GM21515 (cell line): Measurements from ENCODE around the gene CD7.
"Not testable (repeated sequence)": the region's sequence is repeated elsewhere in the genome, so short reads cannot be mapped to it uniquely, and the experiment has no call there.

Experiments
- ATAC-seq: cut with Tn5 transposase; IDR thresholded peaks from one replicate; pipeline ENCODE4 v1.9.1; 2021; ENCODE audit not compliant: unreplicated experiment

Gene CD7

DNA sequence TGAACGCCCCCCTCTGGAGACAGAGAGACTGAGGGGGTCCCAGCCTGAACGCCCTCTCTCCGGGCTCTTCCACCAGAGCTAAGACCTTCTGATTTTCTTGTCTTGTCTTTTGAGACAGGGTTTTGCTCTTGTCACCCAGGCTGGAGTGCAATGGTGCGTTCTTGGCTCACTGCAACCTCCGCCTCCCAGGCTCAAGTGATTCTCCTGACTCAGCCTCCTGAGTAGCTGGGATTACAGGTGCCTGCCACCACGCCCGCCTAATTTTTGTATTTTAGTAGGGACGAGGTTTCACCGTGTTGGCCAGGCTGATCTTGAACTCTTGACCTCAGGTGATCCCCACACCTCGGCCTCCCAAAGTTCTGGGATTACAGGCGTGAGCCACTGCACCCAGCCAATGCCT lies 30.6 kb upstream of the CD7 start:
- ATAC-seq, result not testable (repeated sequence)

DNA sequence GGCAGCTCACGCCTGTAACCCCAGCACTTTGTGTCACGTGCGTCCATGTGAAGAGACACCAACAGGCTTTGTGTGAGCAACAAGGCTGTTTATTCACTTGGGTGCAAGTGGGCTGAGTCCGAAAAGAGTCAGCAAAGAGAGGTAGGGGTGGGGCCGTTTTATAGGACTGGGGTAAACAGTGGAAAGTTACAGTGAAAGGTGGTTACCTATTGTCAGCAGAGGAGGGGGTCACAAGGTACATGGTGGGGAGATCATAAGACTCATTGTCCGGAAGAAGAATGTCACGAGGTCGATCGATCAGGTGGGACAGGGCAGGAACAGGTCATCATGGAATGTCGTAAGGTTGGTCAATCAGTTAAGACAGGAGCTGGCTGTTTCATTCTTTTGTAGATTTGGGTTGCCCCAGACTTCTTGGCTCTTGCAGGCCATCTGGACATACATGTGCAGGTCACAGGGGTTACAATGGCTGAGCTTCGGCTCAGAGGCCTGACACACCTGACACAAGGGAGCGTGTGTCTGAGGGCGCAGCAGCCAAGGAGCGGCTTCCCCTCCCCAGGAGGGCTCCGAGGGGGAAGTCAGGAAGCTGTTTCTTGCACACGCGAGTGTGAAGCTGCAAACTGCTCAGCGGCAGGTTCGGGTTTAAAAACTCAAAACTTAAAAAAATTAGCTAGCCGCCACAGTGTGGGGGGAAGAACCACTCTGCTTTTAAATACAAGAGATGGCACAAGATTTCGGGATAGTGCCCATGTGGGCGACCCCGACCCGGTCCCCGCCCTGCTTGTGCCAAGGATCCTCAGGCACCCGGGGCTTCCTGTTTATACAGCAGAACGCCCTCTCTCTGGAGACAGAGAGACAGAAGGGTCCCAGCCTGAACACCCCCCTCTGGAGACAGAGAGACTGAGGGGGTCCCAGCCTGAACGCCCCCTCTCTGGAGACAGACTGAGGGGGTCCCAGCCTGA lies 29.2 kb upstream of the CD7 start:
- ATAC-seq, result no peak

DNA sequence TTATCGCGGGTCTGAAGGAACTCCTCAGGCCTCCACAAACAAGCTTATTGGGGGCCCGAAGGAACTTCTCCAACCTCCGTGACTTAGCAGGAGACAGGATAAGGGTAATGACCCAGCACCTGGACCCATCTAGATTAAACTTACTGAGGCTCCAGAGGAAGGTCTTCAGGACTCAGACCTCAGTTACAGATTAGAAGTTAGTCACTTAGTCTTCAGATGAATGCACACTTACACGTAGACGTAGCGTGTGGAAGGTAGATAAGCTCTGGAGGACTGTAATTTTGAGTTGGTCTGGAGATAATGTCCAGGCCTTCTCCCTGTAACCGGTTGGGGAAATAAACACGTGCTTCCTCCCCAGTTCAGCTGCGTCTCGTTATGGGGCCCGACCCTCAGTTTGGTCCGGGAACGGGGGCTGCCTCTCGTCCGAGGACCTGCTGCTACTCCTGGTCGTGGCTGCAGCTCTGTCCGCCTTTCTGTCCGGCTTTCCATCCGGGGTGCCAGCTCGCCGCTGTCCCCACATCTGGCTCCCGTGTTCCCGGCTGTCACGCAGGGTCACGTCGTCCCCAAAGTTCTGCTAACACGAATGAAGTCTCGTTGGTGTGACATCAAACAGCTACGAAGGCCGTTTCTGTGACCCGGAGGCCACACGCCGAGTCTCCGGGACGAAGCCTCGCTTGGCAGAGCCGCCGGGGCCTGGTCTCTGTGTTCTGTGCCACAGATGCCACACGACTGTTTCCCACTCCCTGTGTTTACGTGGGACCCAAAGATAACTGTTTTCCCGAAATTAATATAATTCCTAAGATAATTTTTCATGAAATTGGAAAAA lies 28.0 kb upstream of the CD7 start:
- no peak for ATAC-seq

DNA sequence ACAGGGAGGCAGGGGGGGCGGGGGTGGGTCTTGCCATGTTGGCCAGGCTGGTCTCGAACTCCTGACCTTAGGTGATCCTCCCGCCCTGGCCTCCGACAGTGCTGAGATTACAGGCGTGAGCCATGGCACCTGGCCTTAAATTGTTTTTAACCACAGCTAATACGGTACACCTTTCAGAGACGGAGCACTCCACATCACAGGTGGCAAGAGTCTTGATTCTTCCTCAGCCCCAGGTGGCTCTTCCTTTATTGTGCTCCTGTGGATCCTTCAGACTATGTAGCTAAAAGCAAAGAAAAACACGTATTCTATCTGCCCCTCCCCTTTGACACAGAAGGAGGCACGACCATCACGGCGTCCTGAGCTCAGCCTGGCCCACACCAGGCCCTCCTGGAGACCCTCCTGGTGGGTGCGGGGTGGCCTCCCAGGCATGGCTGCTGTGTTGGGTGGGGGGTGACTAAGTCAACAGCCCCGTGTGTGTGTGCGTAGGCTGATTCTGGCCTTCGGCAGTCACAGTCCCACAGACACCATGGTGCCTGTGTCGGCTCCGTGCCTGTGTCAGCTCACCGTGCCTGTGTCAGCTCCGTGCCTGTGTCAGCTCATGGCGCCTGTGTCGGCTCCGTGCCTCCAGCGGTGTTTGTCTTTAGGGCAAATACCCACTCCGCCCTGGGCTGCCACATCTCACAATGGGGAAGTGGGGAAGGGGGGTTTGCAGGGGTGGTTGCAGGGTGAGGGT lies 26.9 kb upstream of the CD7 start:
- ATAC-seq, result no peak

DNA sequence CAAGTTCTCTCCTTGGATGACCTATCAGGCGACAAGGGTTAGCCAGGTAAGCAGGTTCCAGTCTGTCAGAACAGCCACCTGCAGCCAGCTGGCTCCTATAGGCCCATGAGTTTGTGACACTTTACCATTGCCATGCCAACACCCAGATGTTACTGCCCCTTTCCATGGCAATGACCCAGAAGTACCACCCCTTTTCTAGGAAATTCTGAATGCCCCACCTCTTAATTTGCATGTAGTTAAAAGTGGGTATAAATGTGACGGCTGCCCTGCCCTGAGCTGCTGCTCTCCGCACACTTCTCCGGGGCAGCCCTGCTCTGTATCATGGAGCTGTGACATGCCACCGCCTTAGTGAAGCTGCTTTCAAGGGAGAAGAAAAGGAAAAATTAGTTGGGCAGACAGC lies 26.2 kb upstream of the CD7 start:
- ATAC-seq, result no peak

DNA sequence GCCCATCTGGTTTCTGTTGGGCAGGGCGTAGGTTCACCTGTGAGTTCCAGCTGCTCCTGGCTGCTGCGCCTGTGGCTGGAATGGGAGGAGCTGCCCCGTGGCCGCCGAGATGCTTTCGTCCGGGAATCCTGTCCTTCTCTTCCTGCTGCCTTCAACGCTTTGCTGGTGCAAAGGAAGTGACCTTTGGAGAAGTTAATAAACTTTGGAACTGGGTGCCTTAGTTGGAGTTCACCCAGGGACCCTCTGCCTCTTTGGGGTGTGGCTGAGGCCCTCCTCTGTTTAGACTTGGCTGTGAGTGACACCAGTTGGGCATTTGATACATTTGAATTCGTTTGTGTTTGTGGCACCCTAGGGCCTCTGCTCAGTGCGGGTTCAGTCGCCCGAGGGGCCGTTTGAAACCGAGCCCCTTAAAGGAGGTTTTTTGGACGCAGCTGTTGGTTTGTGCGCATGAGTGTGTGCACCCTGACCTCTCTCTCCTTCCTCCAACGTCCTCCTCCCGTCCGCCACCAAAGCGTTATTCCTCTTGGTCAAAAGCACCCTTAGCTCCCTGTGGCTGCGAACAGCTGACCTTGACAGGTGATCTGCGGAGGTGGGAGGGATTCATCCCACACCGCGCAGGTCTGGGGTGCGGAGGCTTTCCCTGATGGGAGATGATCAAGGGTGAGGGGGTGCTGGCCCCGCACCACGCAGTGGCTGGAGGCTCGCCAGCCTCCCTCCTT lies 25.1 kb upstream of the CD7 start:
- no peak for ATAC-seq

DNA sequence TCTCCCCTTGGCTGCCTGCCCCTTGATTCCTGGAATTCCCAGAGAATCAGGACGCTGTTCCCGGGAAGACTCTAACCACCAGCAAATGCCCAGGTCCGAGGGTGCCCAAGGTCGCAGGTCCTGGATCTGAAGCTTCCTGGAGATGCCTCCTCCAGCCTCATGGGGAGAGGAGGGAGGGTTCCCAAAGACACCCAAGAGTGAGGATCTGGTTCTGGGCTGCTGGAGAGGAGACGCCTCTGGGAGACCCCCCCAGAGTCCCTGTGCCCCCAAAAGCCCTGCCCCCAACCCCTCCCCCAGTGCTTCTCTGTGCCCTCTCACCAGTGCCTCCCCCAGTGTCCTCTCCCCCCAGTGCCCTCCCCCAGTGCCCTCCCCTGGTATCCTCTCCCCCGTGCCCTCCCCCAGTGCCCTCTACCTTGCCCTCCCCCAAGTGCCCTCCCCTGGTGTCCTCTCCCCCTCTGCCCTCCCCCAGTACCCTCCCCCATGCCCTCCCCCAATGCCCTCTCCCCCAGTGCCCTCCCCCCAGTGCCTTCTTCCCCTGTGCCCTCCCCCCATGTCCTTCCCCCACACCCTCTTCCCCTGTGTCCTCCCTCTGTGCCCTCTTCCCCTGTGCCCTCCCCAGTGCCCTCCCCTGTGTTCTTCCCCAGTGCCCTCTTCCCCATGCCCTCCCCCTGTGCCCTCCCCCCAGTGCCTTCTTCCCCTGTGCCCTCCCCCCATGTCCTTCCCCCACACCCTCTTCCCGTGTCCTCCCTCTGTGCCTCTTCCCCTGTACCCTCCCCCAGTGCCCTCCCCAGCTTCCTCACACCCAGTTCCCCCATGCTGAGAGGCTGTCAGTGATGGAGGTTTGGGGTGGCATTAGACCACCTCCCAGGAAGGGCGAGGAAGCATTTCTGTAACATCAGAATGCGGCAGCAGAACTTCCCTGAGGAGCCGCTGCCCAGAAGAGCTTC lies 22.5 kb upstream of the CD7 start:
- ATAC-seq, result no peak

DNA sequence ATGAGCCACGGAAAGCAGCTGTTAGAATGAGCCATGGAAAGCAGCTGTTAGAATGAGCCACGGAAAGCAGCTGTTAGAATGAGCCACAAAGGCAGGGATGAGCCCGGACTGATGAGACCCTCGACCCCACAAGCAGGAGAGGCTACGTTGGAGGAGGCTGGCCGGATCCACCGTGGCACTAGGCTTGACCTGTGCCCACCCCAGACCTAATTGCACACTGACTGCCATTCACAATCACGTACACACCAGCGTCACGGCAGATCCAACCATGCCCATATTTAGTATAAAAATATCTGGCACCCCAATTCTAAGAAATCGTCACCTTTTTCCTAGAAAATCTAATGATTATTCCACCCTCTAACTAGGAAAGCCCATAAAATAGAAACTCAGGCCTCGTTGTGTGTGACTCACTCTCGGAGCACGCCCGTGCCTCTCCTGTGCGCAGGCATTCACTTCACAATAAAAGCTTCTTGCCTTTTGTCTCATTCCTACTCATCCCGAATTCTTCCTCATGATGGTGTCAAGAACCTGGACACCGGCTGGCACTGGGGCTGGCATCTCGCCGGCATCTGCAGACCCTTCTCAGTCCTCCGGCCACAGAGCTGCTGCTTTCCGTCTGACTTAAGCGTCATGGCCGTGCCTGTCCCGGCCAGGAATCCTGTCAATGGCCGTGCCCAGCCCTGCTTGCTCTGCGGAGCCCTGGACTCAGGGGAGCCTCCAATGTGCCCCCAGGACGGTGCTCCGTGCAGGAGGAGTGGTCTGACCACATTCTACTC lies 21.6 kb upstream of the CD7 start:
- no peak for ATAC-seq

DNA sequence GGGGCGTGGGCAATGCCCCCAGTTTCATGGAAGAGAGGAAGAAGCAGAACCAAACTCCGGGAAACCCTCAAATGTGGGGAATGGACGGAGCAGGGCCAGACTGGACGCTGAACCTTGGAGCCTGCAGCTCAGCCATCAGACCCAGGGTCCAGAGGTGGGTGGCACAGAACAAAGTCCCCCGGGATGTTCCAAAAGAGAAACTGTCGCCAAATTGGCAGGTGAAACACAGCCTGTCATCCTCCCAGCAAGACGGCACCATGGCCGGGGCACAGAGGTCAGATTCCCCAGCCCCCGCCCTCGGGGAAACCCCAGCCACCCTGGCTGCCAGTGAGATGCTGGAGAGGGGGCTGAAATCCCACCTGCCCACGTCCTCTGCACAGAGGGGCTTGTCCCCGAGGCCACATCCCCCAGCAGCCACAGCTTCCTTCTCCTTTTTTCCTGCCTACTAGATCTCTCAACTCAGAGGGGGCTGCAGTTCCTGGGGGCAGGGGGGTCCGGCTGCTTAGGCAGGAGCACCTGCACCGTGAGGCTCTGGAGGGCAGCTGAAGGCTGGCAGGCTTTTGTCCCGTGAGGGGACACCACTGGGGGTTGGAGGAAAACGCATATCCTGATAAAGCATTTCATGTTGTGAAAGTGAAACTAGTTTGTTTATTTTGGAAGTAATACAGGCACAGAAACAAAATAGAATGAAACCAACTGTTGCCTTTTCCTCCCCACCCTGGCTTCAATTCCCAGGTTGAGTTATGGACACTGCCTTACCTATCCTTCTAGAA lies 17.4 kb upstream of the CD7 start:
- no peak for ATAC-seq

DNA sequence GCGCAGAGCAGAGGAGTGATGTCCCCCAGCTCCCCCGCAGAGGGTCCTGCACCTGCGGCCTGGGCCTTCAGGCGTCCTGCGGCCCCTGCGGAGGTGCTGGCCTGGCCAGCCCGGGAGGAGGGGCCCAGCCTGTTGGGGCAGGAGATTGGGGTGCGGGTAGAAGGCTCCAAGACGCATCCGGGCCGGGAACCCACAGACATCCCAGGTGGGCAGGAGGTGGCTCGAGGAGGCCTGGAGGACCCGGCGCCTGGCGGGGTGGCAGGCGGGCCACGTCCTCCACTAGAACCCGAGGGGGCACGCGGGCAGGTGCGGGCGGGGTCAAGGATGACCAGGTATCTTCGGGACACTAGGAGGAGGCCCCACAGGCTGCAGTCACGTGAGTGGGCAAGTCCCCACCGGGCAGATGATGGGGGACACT lies 16.8 kb upstream of the CD7 start:
- no peak for ATAC-seq

DNA sequence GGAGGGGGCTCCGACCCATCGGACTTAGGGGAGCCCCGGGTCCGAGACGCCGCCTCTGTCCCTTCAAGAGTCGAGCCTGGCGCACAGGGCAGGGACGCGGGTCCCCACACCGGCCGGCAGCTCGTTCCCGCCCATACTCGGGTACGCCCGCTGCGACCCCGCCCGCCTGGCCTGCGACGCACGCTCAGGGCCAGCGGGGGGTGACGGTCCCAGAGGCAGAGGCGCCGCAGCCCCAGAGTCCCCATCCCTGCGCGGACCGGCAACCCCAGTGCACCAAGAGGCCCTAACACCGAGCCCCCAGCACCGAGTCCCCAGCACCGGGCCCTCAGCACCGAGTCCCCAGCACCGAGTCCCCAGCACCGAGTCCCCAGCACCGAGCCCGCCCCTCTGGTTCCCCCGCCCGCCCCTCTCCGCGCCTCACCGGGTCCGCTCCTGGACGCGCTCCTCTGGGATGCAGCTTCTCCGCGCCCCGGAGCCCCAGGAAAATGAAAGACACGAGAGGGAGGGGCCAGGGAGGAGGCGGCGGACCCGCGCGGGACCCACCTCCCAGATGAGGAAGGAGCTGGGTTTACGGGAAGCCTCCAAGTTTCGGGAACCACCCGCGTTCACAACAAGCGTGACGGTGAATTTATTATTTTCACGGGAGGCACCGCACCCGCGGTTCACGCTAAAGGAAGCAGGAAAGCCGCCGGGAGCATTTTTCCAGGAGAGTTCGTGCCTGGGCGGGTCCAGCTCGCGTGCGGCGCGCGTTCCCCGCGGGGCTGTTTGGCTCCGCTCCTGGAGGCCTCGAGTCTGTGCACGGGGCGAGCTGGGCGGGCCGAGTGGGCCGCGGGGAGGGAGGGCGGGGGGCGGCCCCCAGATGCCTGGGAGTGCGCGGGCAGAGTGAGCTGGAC lies 16.1 kb upstream of the CD7 start, which contains the start of gene SECTM1:
TSS of gene SECTM1 (minus strand) at position 488 of the 893 bp plus-strand sequence. CDS start 6,526 bp downstream, outside the sequence.
- ATAC-seq, result no peak

DNA sequence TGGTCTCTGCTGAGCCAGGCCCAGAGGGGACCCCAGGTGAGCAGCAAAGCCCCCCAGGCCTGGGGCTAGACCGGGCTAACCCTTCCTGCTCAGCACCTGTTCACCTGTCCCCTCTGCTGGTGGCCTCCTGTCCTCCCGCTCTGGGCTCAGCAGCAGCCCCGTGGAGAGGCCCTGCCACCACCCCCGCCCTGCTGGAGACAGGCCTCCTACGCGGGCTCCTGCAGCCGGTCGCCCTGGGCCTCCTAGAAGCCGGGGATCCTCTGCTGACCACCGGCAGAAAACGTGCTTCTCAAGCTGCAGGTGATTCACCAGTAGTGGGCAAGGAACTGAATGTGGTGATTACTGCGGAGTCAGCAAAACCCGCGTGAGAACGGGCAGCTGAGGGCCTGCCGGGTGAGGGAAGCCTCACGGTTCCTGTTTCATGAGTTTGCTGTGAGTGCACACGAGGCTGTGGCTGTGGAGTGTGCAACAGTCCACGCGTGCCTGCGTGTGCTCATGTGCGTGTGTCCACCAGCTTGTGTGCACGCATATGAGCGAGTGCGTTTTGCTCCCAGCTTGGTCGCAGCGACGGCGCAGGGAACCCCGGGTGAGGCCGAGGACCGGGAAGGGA lies 15.4 kb upstream of the CD7 start:
- ATAC-seq, result no peak

DNA sequence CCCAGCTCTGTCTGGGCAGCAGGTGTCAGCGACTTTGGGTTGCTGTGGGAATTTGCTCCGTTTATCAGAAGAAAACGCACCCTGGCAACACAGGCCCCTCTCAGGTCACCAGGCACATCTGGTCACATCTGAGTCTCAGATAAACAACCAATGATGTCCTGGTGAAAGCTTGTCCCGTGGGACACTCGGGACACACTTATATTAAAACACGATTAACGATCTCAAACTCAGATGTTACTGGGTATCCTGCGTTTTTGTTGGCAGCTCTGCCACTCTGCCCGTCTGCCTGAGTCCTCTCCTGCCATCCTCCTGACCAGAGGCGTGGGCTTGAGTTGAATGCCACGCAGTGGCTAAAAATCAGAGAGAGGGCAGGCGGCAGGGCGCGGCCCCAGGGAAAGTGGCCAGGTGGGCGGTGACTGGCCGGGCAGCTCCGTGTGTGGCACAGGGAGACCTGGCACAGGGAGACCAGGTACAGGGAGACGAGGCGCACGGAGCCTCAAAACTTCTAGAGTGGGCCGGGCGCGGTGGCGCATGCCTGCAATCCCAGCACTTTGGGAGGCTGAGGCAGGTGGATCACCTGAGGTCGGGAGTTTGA lies 14.0 kb upstream of the CD7 start:
- ATAC-seq, result no peak

DNA sequence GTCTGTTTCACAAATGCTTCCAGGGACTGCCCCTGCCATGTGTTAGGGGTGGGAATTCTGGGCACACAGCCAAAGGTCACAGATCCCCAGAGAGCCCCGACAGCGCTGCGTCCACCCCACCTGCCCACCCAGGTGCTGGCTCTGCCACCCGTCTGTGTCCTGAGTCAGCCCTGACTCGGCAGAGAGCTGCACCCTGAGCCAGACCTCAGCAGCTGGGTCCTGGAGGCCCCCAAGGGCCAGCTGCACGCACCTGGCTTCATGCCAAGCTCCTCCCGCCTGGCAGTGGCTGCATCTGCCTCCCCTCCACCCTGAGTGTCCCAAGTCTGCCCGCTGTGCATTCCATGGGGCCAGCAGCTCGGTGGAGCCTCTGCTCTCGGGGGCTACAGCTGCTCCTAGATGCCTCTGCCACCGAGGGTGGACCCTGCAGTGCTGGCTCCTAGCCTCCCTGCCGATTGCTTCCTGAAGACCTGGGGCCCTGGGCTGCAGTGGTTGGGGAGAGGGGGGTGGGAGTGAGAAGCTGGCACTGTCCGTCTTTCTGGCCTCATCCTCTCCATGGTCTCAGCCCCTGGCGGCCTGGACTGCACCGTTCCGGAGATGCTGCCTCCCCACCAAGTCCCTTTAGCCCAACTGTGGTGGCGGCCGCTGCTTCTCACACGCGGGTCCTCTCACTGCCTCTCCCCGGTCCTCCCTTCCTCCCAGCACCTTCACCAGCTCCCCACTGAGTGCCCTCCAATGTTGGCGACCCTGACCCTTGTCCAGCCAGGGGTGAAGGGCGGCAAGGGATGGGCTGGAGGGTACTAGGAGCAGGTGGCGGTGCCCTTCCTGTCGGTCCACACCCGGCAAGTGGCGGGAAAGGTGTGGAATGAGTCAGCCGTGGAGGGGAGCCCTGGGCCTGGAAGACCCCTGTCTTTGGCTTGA lies 13.2 kb upstream of the CD7 start:
- ATAC-seq, result no peak

DNA sequence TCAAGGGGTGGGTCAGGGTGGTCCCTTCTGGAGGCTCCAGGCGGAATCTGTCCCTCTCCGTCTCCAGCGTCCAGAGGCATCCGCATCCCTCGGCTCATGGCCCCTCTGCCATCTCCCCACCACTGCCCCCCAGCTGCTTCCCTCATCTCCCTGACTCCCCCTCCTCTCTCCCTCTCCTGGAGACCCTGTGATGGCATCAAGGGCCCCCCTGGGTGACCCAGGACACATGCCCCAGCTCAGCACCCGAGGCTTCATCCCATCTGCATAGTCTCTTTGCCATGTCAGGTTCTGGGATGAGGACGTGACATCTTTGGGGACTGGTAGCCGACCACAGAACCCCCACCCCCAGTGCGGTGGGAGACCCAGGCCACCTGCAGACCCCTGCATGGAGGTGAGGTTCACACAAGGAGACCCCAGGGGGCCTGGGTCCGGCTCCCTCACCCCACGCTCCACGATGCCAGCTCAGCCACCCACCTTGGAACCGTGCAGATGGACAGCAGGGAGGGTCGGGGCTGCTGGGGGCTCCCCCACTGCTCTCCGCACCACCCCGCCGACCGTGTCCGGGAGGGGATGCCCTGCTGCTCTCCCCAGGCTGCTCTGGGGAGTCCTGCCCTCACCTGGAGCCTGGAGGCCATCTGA lies 12.4 kb upstream of the CD7 start:
- ATAC-seq, result no peak
